Left ventricle myocardium superior (tissue), 1 donor: Measurements from ENCODE around the gene BAAT. TPM values are rescaled to one million over a fixed set of nuclear protein-coding genes. Genes with fewer than 3 reads are reported as not detected.
A peak's percentile ranks its signal among the peaks of the same experiment; 100 is the strongest.
"Not testable (repeated sequence)": the region's sequence is repeated elsewhere in the genome, so short reads cannot be mapped to it uniquely, and the experiment has no call there.

ENCODE experiments used
- ATAC-seq: fragments of 200-7000 bp; cut with Tn5 transposase; one replicate; pipeline ENCODE4 v1.9.1; 2020; ENCODE audit warnings: mild to moderate bottlenecking, moderate library complexity
- DNase-seq: peaks from one replicate; pipeline ENCODE4 v3.0.0-alpha.2; 2020
- intact Hi-C: fragments of 100-400 bp; cut with micrococcal nuclease; formaldehyde crosslinking; loops from one replicate; pipeline ENCODE4 v1.11.0; 2022
- long read RNA-seq: library from polyadenylated mRNA; unstranded; transcript quantifications from one replicate; pipeline ENCODE4 v2.0.0, GENCODE V29; 2021
- total RNA-seq: library from RNA; stranded (reverse); fragmentation: NEBNext Ultra II Directional; extraction: Animal tissue kit (Norgen Biotek cat#: 25700); gene quantifications from one replicate; pipeline ENCODE4 v1.2.1, GENCODE V29; 2021
- donor health status: DM: no; HTN: yes; CAD: no; lungs with severe emphysema.

Gene BAAT
- total RNA-seq = not detected
- long read RNA-seq = 0 reads

DNA sequence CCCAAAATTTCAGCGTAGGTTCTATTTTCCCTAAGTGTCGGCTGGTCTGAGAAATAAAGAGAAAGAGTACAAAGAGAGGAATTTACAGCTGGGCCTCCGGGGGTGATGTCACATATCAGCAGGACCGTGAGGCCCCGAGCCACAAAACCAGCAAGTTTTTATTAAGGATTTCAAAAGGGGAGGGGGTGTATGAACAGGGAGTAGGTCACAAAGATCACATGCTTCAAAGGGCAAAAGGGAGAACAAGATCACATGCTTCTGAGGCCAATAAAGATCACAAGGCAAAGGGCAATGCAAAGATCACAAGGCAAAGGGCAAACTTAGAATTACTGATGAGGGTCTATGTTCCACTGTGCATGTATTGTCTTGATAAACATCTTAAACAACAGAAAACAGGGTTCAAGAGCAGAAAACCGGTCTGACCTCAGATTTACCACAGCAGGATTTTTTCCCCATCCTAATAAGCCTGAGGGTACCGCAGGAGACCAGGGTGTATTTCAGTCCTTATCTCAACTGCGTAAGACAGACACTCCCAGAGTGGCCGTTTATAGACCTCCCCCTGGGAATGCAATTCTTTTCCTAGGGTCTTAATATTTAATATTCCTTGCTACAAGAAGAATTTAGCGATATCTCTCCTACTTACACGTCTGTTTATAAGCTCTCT, at the start of gene BAAT:
BAAT (minus strand) TSS at position 134 of the 664 bp plus-strand sequence. CDS start 13,602 bp downstream, outside the sequence.
- ATAC-seq, intact Hi-C loops, DNase-seq: not testable (repeated sequence)

DNA sequence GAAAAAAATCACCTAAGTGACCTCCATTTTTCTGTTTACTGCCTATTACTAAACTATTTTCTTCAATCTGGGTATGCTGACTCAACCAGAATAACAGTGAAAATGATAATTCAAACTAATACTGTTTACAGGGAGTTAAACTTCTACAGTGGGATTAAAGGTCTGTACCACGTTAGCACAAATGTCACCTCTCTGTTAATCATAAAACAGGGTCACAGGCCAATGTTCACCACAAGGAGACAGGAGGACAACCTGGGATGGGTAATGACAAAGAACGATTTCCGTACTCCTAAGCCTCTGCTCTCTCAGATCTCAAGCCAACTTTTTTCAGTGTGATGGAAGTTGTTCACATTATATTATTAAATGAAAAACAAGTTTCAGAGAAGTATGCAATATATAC, 48.4 kb upstream of the BAAT start:
- ATAC-seq = no peak
- no peak for DNase-seq
- intact Hi-C loops = no loop called here

DNA sequence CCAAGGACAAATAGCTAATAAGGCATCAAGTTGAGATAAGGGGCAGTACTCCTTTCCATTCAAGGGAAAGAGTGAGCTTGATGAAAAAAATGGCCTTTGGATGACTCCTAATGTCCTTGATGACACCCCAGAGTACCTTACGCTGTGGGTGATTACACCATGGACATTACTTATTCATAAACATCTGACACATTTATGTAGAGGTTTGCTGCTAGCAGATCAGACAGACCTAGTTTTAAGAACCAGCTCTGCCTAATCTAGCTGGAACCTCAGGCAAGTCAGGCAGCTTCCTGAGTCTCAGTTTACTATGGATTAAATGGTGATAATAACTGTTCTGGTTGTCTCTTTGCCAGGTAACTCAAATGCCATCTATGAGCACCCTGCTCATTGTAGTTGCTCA, 47.9 kb upstream of the BAAT start:
- ATAC-seq (no peak), DNase-seq (no peak)
- intact Hi-C loops = no loop called here

DNA sequence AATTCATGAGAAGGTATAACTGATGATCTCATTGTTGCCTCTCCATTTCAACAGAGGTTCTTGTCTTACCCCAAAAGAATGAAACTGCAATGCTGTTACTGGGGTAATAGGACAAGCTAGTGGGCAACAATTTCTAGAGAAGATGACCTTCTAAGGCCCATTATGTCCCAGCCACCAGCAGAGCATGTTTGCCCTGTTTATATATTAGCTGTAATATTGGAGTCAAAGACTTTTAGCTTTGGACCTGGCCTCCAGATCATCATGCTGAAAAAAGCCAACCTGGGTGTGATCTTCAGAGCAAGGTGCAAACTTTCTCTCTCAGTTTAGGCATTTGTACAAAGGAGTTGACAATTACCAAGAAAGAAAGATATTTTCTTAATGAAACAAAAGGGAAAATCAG, 47.4 kb upstream of the BAAT start:
- ATAC-seq = no peak
- intact Hi-C loops = no loop called here
- no peak for DNase-seq

DNA sequence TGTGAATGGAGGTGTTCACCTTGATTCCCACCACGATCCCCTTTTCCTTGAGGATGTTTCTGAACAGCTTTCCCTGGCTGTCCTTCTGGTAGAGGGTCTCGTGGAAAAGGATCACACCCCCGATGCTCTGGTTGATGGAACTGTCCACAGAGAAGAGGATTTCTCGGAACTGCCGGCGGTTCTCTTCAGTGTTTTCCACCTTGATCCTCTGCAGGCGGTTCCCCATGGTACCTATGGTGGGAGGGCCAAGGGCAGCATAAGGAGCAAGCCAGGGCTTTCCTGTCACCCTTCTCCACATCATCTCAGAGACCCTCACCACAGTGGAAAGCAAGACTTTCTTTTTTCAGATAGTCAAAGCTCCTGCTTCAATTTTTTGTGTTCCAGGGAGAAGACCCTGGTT, 44.9 kb upstream of the BAAT start:
- ATAC-seq = no peak
- intact Hi-C loops = no loop called here
- DNase-seq = no peak

DNA sequence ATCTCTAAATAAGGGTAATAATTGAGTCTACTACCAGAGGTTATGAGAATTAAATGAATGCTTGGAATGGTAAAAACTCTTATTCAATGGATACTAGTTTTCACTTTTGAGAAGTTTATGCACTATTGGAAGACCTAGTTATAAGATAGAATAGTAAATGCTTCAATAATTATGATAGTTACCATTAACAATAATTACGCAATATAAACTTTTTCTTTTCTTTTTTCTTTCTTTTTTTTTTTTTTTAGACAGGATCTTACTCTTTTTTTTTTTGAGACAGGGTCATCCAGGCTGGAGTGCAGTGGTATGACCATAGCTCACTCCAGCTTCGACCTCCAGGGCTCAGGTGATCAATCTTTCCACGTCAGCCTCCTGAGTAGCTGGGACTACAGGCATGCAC, 44.1 kb upstream of the BAAT start:
- intact Hi-C loops = no loop called here
- no peak for ATAC-seq

DNA sequence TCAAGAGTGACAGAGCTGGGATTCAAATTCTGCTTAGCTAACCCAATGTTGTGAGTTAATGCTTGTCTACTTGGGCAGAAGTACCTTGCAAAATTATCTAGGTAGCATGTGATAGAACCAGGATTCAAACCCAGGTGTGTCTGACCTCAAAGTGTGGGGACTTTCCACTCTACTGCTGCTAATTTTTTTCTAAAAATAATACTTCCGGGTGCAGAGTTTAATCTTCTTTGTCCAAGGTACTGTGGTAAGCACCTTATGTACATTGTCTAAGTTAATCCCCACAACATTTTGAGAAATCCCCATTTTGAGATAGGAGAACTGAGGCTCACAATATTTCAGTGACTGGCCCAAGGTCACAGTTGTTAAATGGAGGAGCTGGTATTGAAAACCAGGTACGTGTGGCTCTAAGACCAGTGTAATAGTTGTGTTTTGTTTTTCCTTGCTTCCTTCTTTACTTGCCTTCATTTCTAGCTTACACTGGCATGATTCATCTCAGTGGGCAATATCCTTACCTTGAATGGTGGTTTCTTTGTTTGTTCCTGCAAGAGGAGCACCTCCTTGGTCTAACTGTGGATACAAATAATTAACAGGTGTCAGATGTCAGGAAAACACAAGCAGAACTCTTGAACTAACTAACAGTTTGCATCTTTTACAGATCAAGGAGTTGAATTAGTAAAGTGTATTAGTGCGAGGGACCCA, 43.3 kb upstream of the BAAT start:
- ATAC-seq = no peak
- intact Hi-C loops = no loop called here
- DNase-seq = no peak

More for the DNA sequence above, 44.1 kb upstream of the BAAT start:
- no peak for DNase-seq

DNA sequence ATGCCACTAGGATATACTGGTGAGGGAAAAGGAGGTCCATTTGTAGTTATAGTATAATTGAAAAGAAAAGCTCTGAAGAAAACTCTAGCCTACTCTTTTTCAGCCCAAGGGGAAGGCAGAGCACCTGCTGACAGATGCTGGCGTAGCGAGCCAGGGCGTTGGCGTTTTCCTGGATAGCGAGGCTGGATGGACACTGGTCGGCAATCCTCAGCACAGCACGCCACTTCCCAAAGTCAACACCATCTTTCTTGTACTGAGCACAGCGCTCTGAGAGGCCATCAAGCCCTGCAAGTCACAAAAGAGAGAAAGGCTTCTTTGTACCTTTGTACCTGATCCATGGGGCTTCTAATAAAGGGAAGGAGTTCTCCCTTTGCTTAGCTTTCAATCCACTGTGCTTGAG, 42.6 kb upstream of the BAAT start:
- ATAC-seq (no peak), DNase-seq (no peak)
- intact Hi-C loops = no loop called here

DNA sequence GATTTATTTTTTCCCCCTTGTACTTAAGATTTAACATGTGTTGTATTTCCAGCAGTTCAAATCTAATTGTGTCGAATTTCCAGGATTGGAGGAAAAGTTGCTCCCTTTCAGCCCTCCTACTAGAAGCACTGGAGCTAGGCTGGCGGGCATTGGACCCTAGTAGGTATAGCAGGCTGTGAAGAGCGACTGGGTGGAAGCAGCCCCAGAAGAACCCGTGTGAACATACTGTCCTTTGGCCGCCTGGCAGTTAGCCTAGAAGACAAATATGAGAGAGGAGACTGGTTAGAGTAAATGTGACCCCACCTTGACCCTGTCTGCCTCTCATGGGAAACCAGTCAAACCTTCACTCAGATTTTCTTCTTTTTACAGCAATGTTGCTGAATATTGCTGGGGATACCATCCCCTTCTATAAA, 36.9 kb upstream of the BAAT start:
- DNase-seq = peak; percentile 30
- intact Hi-C loops = no loop called here
- ATAC-seq = peak; percentile 49

DNA sequence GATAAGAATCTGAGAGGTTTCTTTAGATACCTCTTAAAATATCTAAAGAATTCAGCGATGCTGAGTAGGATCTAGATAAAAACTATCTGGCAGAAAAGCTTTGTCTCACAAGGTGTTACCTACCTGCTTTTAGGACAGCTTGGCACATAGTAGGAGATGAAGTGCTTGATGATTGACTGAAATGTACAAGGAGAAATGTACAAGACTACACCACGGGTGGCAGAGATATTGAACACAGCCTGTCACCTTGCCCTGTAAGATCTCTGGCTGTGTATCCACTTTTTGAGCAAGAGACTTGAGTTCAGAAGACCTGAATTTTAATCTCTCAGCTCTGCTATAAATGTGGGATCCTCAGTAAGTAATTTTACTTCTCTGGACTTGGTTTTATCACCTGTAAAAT, 35.1 kb upstream of the BAAT start:
- DNase-seq = no peak
- intact Hi-C loops = no loop called here

DNA sequence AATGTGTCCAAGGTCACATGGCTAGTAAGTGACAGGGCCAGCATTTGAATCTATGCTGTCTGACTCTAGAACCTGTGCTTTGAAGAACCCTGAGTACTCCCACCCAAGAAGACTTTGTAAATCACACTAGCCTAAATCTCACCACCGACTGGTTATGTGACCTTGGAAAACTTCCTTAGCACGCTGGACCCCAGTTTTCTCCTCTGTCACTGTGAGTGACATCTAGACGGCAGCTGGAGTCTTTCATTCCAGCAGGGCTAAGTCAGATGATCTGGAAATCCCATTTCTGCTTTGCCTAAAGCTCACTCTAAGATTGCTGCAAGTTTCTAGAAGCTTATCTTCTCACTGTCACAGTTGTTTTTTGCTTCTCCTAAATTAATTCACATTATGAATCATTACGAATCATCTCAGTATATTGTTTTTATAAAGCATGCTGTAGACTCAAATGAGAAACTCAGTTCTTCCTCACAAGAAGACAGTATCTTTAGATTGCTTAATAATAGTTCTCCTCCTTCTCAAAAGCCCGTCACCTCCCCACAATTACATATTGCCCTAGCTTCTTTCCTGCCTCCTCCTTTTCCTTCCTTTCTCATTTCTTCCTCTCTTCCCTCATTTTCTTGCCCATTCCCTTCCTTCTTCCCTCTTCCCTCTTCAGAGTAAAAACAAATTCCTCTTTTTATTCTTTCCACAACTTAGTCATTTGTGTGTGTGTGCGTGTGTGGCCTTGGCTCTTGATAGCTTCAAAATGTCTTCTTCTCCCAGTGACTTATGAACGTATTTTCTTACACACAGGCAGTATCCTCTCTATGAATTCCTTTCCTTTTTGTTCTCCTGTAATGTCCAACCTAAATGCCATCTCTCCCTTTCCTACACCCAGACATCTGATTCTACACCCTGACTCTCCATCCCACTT, 34.0 kb upstream of the BAAT start:
- ATAC-seq (no peak), DNase-seq (no peak)
- intact Hi-C loops = no loop called here

More for the DNA sequence above, 35.1 kb upstream of the BAAT start:
- peak; percentile 63 for ATAC-seq

DNA sequence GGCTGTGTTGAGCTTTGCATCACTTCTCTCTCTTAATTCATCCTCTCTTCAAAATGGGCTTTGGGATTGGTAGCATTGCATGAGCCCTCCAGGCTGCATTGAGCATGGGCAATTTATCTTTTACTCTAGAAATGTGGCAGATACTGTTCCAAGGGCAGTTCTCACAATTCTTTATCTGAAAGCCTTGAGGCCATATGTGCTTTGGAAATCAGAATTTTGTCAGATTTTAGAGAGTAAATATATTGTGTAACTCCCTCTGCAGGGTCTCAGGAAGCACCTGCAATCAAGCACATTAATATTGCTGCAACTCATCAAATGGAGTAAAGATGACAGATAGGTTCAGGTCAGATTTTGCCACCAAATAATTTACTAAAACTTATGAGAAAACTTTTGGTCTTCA, 33.2 kb upstream of the BAAT start:
- no peak for DNase-seq
- intact Hi-C loops = no loop called here
- ATAC-seq = no peak

DNA sequence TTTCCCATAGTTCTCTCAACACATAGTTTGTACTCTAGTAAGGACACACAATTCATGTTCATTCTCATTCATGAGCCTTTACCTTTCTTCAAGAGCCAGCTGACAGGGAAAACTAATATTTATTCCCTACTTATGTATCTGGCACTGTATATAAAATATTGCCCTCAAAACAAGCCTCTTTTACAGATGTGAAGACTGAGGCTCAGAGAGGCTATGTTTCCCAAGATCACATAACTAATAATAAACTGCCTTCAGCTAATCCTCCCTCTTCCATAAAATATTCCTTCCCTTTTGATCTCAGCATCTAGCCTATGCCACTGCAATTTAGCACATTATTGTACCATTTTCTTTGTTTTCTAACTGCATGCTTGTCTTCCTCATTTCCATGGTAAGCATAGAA, 32.6 kb upstream of the BAAT start:
- ATAC-seq = no peak
- intact Hi-C loops = no loop called here
- no peak for DNase-seq

DNA sequence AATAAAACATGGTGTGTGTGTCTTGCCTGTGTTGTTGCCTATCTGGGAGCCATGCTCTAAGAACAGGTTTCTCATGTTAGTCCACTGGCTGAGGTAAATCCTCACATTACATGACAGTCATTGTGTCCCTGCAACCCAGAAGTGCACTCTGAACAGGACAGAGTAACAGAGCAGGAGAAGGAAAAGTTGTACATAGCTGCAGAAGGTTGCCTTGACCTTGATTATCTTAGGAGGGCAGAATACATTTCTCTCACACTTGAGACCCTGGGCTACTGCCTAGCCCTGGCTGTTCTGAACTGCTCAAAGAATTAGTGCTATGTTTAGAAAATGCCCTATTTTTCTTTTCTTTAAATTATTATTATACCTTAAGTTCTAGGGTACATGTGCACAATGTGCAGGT, 30.8 kb upstream of the BAAT start:
- no peak for DNase-seq

DNA sequence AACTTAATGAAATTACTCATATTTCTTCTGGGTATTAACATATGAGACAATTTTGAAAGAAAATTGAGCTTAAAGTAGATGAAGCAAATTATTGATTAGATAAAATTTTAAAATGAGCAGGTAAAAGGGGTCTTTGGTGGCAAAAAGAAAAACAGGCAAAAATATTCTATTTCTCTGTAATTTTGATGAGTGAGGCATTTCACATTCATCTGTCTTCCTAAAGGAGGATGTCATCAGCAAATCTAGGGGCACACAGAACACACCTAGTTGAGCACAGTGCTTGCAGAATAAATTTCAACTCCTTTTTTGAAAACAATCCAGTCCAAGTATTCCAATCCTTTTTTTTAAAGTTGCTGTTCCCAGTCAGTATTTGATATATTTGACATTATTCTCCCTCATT, 30.0 kb upstream of the BAAT start:
- DNase-seq (no peak), ATAC-seq (no peak)
- intact Hi-C loops = no loop called here

More for the DNA sequence above, 30.8 kb upstream of the BAAT start:
- no peak for ATAC-seq
- intact Hi-C loops = no loop called here

DNA sequence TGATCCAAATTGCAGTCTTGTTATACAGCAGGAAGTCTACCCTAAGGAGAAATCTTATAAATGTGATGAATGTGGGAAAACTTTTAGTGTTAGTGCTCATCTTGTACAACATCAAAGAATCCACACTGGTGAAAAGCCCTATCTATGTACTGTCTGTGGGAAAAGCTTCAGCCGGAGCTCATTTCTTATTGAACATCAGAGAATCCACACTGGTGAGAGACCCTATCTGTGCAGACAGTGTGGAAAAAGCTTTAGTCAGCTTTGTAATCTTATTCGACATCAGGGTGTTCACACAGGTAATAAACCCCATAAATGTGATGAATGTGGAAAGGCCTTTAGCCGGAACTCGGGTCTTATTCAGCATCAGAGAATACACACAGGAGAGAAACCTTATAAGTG, 24.3 kb upstream of the BAAT start:
- ATAC-seq (no peak), DNase-seq (no peak)
- intact Hi-C loops = no loop called here

DNA sequence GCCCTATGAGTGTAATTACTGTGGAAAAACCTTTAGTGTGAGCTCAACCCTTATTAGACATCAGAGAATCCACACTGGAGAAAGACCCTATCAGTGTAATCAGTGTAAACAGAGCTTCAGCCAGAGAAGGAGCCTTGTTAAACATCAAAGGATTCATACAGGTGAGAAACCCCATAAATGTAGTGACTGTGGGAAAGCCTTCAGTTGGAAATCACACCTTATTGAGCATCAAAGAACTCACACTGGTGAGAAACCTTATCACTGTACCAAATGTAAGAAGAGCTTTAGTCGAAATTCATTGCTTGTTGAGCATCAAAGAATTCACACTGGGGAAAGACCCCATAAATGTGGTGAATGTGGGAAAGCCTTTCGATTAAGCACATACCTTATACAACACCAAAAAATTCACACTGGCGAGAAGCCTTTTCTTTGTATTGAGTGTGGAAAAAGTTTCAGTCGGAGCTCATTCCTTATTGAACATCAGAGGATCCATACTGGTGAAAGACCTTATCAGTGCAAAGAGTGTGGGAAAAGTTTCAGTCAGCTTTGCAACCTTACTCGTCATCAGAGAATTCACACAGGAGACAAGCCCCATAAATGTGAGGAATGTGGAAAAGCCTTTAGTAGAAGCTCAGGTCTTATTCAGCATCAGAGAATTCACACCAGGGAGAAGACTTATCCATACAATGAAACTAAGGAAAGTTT, 23.7 kb upstream of the BAAT start:
- no peak for DNase-seq
- intact Hi-C loops = no loop called here
- ATAC-seq = no peak

DNA sequence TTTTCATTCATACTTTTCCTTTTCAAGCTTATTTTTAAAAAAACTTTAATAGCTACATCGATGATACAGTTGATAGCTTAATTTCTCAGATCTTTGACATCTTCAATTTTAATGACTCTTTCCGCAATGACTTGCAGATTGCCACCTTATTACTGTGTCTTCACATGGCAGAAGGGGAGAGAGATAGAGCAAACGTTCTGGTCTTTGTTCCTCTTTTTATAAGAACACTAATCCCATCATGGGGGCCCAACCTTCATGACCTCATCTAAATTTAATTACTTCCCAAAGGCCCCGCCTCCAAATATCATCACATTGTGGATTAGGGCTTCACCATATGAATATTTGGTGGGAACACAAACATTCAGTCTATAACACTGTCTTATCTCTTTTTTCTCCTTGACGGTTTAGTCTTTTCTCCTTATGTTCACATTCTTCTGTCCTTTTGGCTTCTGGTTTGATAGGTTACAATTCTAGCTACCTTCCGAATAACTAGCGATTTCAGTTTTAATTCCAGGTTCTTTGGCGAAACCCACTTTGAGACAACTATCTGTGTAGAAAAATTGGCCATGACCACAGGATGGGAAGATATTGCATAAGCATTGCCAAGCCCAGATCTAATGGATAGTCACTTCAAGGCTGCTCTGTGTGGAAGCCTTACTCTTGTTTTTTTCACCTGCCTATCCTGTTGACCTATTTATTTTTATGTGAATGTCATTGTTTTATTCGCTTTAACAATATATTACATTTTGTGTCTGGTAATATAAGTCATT, 18.9 kb upstream of the BAAT start:
- ATAC-seq = no peak
- no peak for DNase-seq
- intact Hi-C loops = no loop called here

DNA sequence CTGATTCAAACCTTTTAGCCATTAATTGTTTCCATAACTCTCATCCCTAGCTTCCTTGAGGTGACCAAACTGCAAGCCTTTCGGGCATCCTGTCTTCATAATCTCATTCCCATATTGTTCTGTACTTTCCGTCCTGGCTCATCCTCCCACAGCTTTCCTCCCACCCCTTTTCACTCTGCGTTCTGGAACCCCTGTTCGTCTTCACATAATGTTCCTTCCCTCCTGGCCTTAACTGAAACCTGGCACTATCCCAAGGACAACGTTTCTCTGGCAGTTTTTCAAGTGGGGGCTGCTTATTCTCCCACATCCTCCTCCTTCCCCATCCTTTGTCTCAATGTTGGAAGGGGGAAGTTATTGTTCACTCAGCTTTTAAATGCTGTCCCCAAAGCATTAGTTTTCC, 15.3 kb upstream of the BAAT start:
- ATAC-seq (peak; percentile 20), DNase-seq (peak; percentile 24)
- intact Hi-C loops = no loop called here
